Transverse colon (tissue), 4 donors: ENCODE results near the gene IGF2BP3. TPM values are rescaled to one million over a fixed set of nuclear protein-coding genes. Genes with fewer than 3 reads are reported as not detected.

Experiments used
- DNase-seq: peaks from one replicate; pipeline ENCODE4 v3.0.0-alpha.2; 2019
- H3K27ac ChIP-seq, 4 donors: fragments of 200-600 bp; sonication (generic); 2 replicates each; pipeline ENCODE4 v1.5.1; 2016 to 2018; ENCODE audit warnings: inconsistent platforms in 4 of 4
- H3K27me3 ChIP-seq: fragments of 200-600 bp; sonication (generic); 2 replicates; pipeline ENCODE4 v1.5.1; 2017; ENCODE audit warnings: inconsistent platforms
- H3K36me3 ChIP-seq, 4 donors: fragments of 200-600 bp; sonication (generic); 2 replicates each; pipeline ENCODE4 v1.5.1; 2017 to 2019; ENCODE audit warnings: inconsistent platforms in 4 of 4
- H3K4me1 ChIP-seq, 4 donors: fragments of 200-600 bp; sonication (generic); 2 replicates each; pipeline ENCODE4 v1.5.1; 2017 to 2020; ENCODE audit warnings: inconsistent platforms in 4 of 4
- H3K4me3 ChIP-seq, 4 donors: fragments of 200-600 bp; sonication (generic); 1 replicate in 1 of 4; 2 replicates in 3 of 4; pipeline versions ENCODE4 v1.5.1 to v1.6.1; 2017 to 2019; ENCODE audit warnings: inconsistent platforms in 4 of 4
- H3K9me3 ChIP-seq, 2 donors: fragments of 200-600 bp; sonication (generic); 2 replicates each; pipeline ENCODE4 v1.5.1; 2017 to 2019; ENCODE audit warnings: inconsistent platforms in 2 of 2
- CTCF ChIP-seq, 5 experiments: fragments of 200-600 bp in 3 of 5; fragments of 450-650 bp in 2 of 5; sonication (generic) in 3 of 5; IDR thresholded peaks; 1 replicate in 2 of 5; 2 replicates in 3 of 5; pipeline ENCODE4 v1.5.1; 2016 to 2017; ENCODE audit warnings: antibody characterized with exemption in 5 of 5, inconsistent platforms in 3 of 5, mild to moderate bottlenecking in 2 of 5, moderate library complexity in 1 of 5
- EP300 ChIP-seq: sonication (generic); formaldehyde crosslinking; IDR thresholded peaks from one replicate; pipeline ENCODE4 v1.6.1; 2017; ENCODE audit warnings: antibody characterized with exemption, low read depth
- POLR2A ChIP-seq: fragments of 450-650 bp; IDR thresholded peaks from one replicate; pipeline ENCODE4 v1.6.1; 2016; ENCODE audit warnings: antibody characterized with exemption, mild to moderate bottlenecking, moderate library complexity
- POLR2AphosphoS5 ChIP-seq, 3 donors: sonication (generic); formaldehyde crosslinking; IDR thresholded peaks; one replicate each; pipeline ENCODE4 v1.6.1; 2016; ENCODE audit warnings: antibody characterized with exemption in 3 of 3
- WGBS, 2 donors: methylation state at CpG; one replicate each; pipeline ENCODE4 v1.1.5; 2018; ENCODE audit warnings: low coverage in 1 of 2; 5-methylcytosine and 5-hydroxymethylcytosine counted together
- in situ Hi-C, 4 donors: fragments of 200-750 bp; cut with MboI; loops; one replicate each; pipeline versions ENCODE4 v1.15.0 to v1.15.1; 2017; ENCODE audit warnings: low sequenced_read_pairs in 3 of 4, low pct_ligation_motif_present in 1 of 4, low pct_unique_long_range_greater_than_20kb in 1 of 4
- intact Hi-C: fragments of 100-400 bp; cut with DNase I; formaldehyde crosslinking; loops from one replicate; pipeline ENCODE4 v1.15.1; 2023; ENCODE audit warnings: low total_unique reads
- total RNA-seq, 4 donors: library from RNA; depleted of rRNA; stranded (reverse); fragments of >200 nt; gene quantifications; one replicate each; pipeline ENCODE4 v1.1.0, GENCODE V29; 2016

The IGF2BP3 gene
- total RNA-seq, 4 donors from 2014 or later, result 0.41 to 0.64 TPM; not detected in 2

DNA sequence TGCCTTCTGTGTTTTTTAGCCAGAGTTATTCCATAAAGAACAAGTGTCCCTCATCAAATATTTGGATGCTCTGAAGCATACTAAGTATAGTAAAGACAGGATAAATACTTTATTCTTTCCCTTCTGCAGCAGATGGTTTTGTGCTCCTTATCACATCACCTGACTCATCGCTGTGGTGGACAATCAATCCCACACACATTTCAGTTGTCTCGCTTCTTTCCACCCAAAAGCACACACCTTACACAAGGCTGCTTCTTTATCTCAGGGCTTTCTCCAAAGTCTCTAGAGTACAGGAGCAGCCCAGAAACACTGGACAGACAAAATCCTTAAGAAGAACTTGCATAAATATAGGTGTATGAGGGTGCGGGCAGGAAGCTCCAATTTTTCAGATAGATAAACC lies 43.4 kb downstream of the IGF2BP3 start:
- H3K27ac ChIP-seq, result no peak overlapping the region
- H3K27me3 ChIP-seq, result peaks cover 20% of the 10 kb centered on the region
- no peaks in the 10 kb centered on the region for H3K4me1 ChIP-seq
- in situ Hi-C loops, result no loop called here
- H3K36me3 ChIP-seq, result no peaks in the 10 kb centered on the region
- H3K4me3 ChIP-seq, result no peak overlapping the region
- TF ChIP-seq CTCF (IDR thresholded peaks at IDR 0.05) (no peak), EP300 (no peak), POLR2AphosphoS5 (IDR thresholded peaks at IDR 0.05) (no peak), POLR2A (no peak)
- 79 to 85% methylated on average over 3 of the region's 3 CpGs for WGBS, 2 donors
- H3K9me3 ChIP-seq, result no peaks in the 10 kb centered on the region
- DNase-seq, result no peak
- intact Hi-C loops, result no loop called here

GRCh38 chr7:23422909-23423308 lies 47.4 kb downstream of the IGF2BP3 start:
- in situ Hi-C loops, result no loop called here
- intact Hi-C loops, result no loop called here
- 64 to 79% methylated on average over 6 to 10 of the region's 10 CpGs for WGBS, 2 donors
- Histone ChIP-seq H3K36me3 (no peaks in the 10 kb centered on the region), H3K4me3 (no peak overlapping the region), H3K9me3 (no peaks in the 10 kb centered on the region), H3K27ac (no peak overlapping the region), H3K27me3 (no peaks in the 10 kb centered on the region), H3K4me1 (no peaks in the 10 kb centered on the region)
- no peak for DNase-seq
- TF ChIP-seq POLR2A, result no peak
- no peak for TF ChIP-seq CTCF (IDR thresholded peaks at IDR 0.05)
- TF ChIP-seq EP300, result no peak
- no peak for TF ChIP-seq POLR2AphosphoS5 (IDR thresholded peaks at IDR 0.05)

DNA sequence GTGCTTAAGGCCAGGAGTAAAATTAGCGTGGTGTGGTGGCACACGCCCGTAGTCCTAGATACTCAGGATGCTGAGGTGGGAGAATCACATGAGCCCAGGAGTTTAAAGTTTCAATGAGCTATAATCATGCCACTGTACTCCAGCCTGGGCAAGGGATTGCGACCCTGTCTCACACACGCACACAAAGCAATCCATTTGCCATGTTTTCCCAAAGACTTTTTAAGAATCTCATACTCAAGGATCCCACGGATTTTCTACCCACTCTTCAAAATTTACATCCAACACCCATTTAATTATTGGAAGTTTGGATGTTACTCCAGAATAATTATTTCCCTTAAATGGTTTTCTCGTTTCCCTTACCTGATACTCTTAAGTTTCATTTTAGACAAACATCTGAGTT lies 47.9 kb downstream of the IGF2BP3 start:
- no peak for DNase-seq
- Histone ChIP-seq H3K9me3 (no peaks in the 10 kb centered on the region), H3K4me1 (no peaks in the 10 kb centered on the region), H3K27me3 (no peaks in the 10 kb centered on the region), H3K27ac (no peak overlapping the region), H3K4me3 (no peak overlapping the region), H3K36me3 (no peaks in the 10 kb centered on the region)
- in situ Hi-C loops, result no loop called here
- no peak for TF ChIP-seq POLR2A
- no peak for TF ChIP-seq CTCF (IDR thresholded peaks at IDR 0.05)
- TF ChIP-seq POLR2AphosphoS5 (IDR thresholded peaks at IDR 0.05), result no peak
- no peak for TF ChIP-seq EP300
- WGBS, 2 donors, result 73 to 80% methylated on average over 3 to 7 of the region's 7 CpGs
- intact Hi-C loops, result no loop called here

- Histone ChIP-seq H3K9me3 (no peaks in the 10 kb centered on the region), H3K27ac (no peak overlapping the region), H3K4me3 (no peak overlapping the region), H3K4me1 (no peaks in the 10 kb centered on the region), H3K36me3 (no peaks in the 10 kb centered on the region), H3K27me3 (no peaks in the 10 kb centered on the region)
- TF ChIP-seq EP300, result no peak
- TF ChIP-seq POLR2A, result no peak
- no peak for TF ChIP-seq POLR2AphosphoS5 (IDR thresholded peaks at IDR 0.05)
- no peak for TF ChIP-seq CTCF (IDR thresholded peaks at IDR 0.05)
- WGBS, 2 donors, result 80 to 88% methylated on average over 1 of the region's 1 CpG
- DNase-seq, result no peak
- intact Hi-C loops (no loop called here), in situ Hi-C loops (no loop called here)
These were observed 50.4 kb downstream of the IGF2BP3 start for GRCh38 chr7:23419845-23420244.
